ENCODE results near the gene TP53BP2.

DNA sequence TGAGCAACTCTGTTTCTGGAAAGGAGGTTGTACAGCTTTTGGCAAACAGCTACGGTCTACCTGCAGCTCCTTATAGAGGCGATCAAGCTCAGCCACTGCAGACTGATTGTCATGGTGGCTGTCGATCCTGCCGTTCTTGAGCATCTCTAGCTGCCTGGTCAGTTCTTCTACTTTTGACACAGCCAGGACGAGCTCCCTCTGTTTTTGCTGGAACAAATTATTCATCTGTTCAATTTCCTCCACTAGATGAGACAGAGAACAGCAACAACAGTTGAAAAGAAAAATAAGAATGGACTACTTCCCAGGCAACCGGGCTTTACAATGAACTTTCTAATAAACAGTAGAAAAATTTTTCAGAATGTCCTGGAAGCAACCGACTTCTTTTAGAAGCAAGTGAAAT lies 42.5 kb downstream of the TP53BP2 start:
- TF ChIP-seq RFX5 (IDR thresholded peaks at IDR 0.05; ENCODE audit: low read depth, low read length) = no peak
- TF ChIP-seq CEBPB (IDR thresholded peaks at IDR 0.05; ENCODE audit: borderline replicate concordance in 1 of 2, low read depth in 2 of 2, low read length in 2 of 2) = no peak
- no peak for TF ChIP-seq TARDBP (IDR thresholded peaks at IDR 0.05; ENCODE audit: borderline replicate concordance)
- TF ChIP-seq, protein P1, sequence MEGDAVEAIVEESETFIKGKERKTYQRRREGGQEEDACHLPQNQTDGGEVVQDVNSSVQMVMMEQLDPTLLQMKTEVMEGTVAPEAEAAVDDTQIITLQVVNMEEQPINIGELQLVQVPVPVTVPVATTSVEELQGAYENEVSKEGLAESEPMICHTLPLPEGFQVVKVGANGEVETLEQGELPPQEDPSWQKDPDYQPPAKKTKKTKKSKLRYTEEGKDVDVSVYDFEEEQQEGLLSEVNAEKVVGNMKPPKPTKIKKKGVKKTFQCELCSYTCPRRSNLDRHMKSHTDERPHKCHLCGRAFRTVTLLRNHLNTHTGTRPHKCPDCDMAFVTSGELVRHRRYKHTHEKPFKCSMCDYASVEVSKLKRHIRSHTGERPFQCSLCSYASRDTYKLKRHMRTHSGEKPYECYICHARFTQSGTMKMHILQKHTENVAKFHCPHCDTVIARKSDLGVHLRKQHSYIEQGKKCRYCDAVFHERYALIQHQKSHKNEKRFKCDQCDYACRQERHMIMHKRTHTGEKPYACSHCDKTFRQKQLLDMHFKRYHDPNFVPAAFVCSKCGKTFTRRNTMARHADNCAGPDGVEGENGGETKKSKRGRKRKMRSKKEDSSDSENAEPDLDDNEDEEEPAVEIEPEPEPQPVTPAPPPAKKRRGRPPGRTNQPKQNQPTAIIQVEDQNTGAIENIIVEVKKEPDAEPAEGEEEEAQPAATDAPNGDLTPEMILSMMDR (IDR thresholded peaks at IDR 0.05 in 2 of 3, conservative IDR thresholded peaks at IDR 0.05 in 1 of 3; ENCODE audit: control insufficient read depth in 2 of 3, extremely low read depth in 1 of 3, insufficient read depth in 1 of 3, low read depth in 3 of 3, low read length in 3 of 3) = no peak

All from GM12878 (cell line).